ENCODE data around the gene ARHGAP26.

ARHGAP26 gene

DNA sequence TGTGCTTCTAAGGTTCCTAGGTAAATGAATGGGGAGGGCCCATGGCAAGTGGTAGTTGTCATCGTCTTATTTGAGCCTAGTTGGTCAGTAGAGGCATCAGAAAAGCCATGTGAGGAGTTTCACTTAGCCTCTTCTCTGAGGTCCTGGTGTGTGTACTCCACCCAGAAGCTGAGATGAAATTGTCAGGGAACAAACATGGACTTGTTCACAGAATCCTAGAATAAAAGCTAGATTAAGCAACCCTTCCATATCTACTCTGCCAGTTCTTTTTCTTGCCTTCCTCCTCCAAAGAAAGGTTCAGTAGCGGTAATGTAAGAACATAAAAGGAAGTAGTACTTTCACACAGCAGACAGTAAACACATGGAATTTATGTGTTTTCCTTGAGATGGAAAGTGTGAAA, 70.4 kb downstream of the ARHGAP26 start:
- no peaks in the 10 kb centered on the region for H3K4me1 ChIP-seq (ENCODE audit: insufficient read depth, insufficient read length)
- H3K36me3 ChIP-seq (ENCODE audit: insufficient read depth, insufficient read length, low read length): no peaks in the 10 kb centered on the region
- no peak for TF ChIP-seq ZNF274 (IDR thresholded peaks at IDR 0.05; ENCODE audit: low read depth, low read length)
- no peak for TF ChIP-seq SUZ12 (IDR thresholded peaks at IDR 0.05; ENCODE audit: extremely low read depth, insufficient read depth, insufficient read length)
- no peak for TF ChIP-seq YY1 (IDR thresholded peaks at IDR 0.05; ENCODE audit: insufficient read depth, insufficient read length)
- H3K9me3 ChIP-seq (ENCODE audit: insufficient read depth, low read length): no peaks in the 10 kb centered on the region
- no peak for DNase-seq (ENCODE audit: low read depth, low spot score)
- H3K4me3 ChIP-seq (ENCODE audit: insufficient read length, low read depth): no peak overlapping the region
- no peaks in the 10 kb centered on the region for H3K27me3 ChIP-seq (ENCODE audit: insufficient read depth, insufficient read length)
- no peak overlapping the region for H3K9ac ChIP-seq (ENCODE audit: insufficient read length, low read depth)

DNA sequence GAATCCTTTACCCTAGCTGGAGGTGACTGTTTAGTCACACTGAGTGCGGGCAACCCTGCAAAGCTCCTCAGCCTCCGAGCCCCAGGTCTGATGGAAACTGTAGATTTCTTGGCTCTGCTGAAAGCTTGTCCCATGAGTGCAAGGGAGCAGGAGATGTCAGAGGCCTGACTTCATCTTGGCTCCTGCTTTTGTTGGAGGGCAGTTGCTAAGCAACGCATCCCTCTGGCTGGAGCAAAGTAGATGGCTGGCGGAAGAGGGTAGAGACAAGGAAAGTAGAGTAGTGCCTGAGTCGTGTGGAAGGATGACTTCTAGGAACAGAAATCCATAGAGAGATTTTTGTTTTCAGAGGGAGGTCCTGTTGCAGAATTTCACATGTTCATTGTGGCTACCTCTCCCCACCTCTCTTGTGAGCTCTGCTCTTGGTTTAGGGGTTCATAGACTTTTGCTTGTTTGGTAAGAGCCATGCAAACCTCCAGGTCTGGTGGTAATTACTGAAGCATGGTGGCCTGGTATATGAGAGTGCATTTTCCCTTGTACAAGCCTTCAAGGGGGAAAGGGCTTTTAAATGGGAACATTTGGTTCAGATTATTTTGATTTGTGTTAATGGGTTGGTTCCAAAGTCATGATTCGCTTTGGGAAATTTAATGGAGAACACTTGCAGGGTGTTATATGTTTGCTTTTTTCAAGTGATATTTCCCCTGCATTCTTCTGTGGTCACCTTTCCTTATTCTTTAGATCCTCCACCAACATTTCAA, 71.5 kb downstream of the ARHGAP26 start:
- no peaks in the 10 kb centered on the region for H3K4me1 ChIP-seq (ENCODE audit: insufficient read depth, insufficient read length)
- no peaks in the 10 kb centered on the region for H3K36me3 ChIP-seq (ENCODE audit: insufficient read depth, insufficient read length, low read length)
- peak; percentile 28 for DNase-seq (ENCODE audit: low read depth, low spot score)
- TF ChIP-seq YY1 (IDR thresholded peaks at IDR 0.05; ENCODE audit: insufficient read depth, insufficient read length) (no peak), ZNF274 (IDR thresholded peaks at IDR 0.05; ENCODE audit: low read depth, low read length) (no peak), SUZ12 (IDR thresholded peaks at IDR 0.05; ENCODE audit: extremely low read depth, insufficient read depth, insufficient read length) (no peak)
- no peak overlapping the region for H3K9ac ChIP-seq (ENCODE audit: insufficient read length, low read depth)
- H3K4me3 ChIP-seq (ENCODE audit: insufficient read length, low read depth): no peak overlapping the region
- no peaks in the 10 kb centered on the region for H3K9me3 ChIP-seq (ENCODE audit: insufficient read depth, low read length)
- no peaks in the 10 kb centered on the region for H3K27me3 ChIP-seq (ENCODE audit: insufficient read depth, insufficient read length)

DNA sequence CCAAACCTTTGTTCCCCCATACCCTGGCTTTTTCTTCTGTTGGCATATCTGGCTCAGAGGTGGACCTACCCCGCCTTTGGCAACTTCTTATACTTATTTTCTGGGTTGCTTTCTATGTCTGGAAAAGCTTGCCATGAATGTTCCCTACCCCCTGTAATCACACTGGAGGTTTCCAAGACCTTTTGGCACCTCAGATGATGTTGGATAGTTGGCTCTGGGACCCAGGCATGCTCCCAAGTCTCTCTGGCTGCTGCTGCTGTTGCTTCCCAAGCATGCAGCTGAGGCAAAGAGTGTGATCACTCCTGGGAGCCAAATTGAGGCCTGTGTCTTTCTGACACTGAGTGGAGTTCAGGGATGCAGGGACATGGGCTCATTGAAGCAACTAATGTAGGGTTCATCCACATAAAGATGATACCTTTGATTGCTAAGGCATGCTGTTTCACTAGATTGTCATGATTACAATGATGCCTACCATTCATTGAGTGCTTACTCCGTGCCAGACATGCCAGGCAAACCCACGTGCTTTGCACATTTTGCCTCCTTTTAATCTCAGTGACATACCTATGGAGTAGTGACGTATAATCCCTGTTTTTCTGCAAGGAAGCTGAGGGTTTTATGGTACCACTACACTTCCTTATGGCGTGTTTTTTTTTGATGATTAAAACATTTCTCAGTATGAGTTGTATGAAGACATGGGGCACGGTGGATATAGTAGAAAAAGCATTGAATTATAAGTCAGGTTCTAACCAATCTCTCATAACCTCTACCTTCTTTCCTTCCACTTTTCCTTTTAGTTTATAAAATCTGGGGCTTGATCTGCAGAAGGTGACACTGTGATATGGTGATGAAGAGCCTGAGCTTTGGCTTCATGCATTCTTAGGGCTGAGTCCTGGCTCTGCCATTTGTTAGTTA, 73.1 kb downstream of the ARHGAP26 start:
- H3K9me3 ChIP-seq (ENCODE audit: insufficient read depth, low read length): no peaks in the 10 kb centered on the region
- DNase-seq (ENCODE audit: low read depth, low spot score): no peak
- TF ChIP-seq SUZ12 (IDR thresholded peaks at IDR 0.05; ENCODE audit: extremely low read depth, insufficient read depth, insufficient read length) (no peak), YY1 (IDR thresholded peaks at IDR 0.05; ENCODE audit: insufficient read depth, insufficient read length) (no peak)
- H3K27me3 ChIP-seq (ENCODE audit: insufficient read depth, insufficient read length): no peaks in the 10 kb centered on the region
- H3K36me3 ChIP-seq (ENCODE audit: insufficient read depth, insufficient read length, low read length): no peaks in the 10 kb centered on the region
- H3K9ac ChIP-seq (ENCODE audit: insufficient read length, low read depth): no peak overlapping the region
- no peak overlapping the region for H3K4me3 ChIP-seq (ENCODE audit: insufficient read length, low read depth)
- peaks cover 4% of the 10 kb centered on the region for H3K4me1 ChIP-seq (ENCODE audit: insufficient read depth, insufficient read length)

DNA sequence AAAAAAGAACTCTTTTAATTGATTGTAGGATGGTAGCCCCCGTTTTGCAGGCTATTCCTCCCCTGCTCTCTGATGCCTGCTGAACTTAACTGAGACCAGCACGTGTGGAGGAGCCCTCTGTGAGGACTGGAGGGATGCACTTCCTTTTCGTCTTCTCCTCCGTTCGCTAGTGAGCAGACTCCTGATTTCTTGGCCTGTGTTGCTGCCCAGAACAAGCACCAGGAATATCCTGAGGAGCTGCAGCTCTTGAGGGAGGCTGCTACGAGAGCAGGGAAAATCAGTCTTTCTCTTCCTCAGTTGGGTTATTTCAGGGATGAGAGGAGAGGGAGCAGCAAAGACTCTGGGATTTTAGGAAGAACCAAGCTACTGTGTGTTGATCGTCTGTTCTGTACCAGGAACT, 74.7 kb downstream of the ARHGAP26 start:
- no peak for DNase-seq (ENCODE audit: low read depth, low spot score)
- no peaks in the 10 kb centered on the region for H3K27me3 ChIP-seq (ENCODE audit: insufficient read depth, insufficient read length)
- TF ChIP-seq YY1 (IDR thresholded peaks at IDR 0.05; ENCODE audit: insufficient read depth, insufficient read length) (no peak), ZNF274 (IDR thresholded peaks at IDR 0.05; ENCODE audit: low read depth, low read length) (no peak), SUZ12 (IDR thresholded peaks at IDR 0.05; ENCODE audit: extremely low read depth, insufficient read depth, insufficient read length) (no peak)
- peaks cover 4% of the 10 kb centered on the region for H3K4me1 ChIP-seq (ENCODE audit: insufficient read depth, insufficient read length)
- no peaks in the 10 kb centered on the region for H3K9me3 ChIP-seq (ENCODE audit: insufficient read depth, low read length)
- no peaks in the 10 kb centered on the region for H3K36me3 ChIP-seq (ENCODE audit: insufficient read depth, insufficient read length, low read length)
- H3K9ac ChIP-seq (ENCODE audit: insufficient read length, low read depth): no peak overlapping the region
- H3K4me3 ChIP-seq (ENCODE audit: insufficient read length, low read depth): no peak overlapping the region

DNA sequence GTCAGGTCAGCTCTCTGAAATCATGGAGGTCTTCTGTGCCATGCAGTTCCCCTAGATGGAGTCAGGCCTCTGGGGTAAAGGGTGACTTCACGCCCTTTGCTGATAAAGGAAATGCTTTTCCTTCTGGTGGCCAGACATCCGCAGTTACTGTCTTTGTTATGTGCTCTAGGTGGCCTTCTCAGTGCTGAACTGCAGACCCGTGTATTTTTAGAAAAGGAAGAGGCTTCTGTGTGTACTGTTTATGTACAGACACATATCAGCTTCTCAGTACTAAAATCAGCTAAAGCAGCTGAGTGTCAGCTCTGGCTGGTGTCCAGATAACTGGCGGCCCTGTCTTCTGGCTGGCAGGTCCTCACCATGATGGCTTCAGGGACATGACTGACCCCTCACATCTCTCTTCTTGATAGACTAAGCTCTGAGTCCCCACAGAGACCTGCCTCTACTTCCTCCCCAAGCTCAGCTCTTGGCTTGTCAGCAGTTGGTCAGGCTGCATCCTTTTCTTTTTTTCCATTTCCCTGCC, 75.3 kb downstream of the ARHGAP26 start:
- Histone ChIP-seq H3K4me1 (ENCODE audit: insufficient read depth, insufficient read length) (peaks cover 4% of the 10 kb centered on the region), H3K9ac (ENCODE audit: insufficient read length, low read depth) (no peak overlapping the region), H3K9me3 (ENCODE audit: insufficient read depth, low read length) (no peaks in the 10 kb centered on the region), H3K36me3 (ENCODE audit: insufficient read depth, insufficient read length, low read length) (no peaks in the 10 kb centered on the region), H3K27me3 (ENCODE audit: insufficient read depth, insufficient read length) (no peaks in the 10 kb centered on the region), H3K4me3 (ENCODE audit: insufficient read length, low read depth) (no peak overlapping the region)
- TF ChIP-seq ZNF274 (IDR thresholded peaks at IDR 0.05; ENCODE audit: low read depth, low read length) (no peak), YY1 (IDR thresholded peaks at IDR 0.05; ENCODE audit: insufficient read depth, insufficient read length) (no peak), SUZ12 (IDR thresholded peaks at IDR 0.05; ENCODE audit: extremely low read depth, insufficient read depth, insufficient read length) (no peak)
- no peak for DNase-seq (ENCODE audit: low read depth, low spot score)

DNA sequence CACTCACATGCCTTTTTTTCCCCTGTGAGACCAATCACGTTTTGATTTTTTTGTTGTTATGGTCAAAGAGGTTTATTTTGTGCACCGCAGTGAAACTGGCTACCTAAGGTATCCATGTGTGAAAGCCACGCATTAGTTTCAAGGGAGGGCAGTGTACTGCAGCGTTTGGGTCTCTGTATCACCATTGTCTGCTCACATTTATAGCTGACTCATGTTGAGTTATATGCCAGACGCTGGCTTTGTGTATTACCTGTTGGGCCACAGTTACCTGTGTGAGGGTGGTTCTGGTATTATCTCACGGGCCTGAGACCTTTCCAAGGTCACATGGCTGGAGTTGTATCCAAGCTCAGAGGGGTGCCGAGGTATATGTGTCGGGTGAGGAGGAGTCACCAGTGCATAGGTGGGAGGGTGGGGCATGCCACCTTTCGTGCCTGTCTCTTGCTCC, 75.8 kb downstream of the ARHGAP26 start:
- Histone ChIP-seq H3K4me1 (ENCODE audit: insufficient read depth, insufficient read length) (peaks cover 4% of the 10 kb centered on the region), H3K4me3 (ENCODE audit: insufficient read length, low read depth) (no peak overlapping the region), H3K36me3 (ENCODE audit: insufficient read depth, insufficient read length, low read length) (no peaks in the 10 kb centered on the region), H3K27me3 (ENCODE audit: insufficient read depth, insufficient read length) (no peaks in the 10 kb centered on the region), H3K9ac (ENCODE audit: insufficient read length, low read depth) (no peak overlapping the region), H3K9me3 (ENCODE audit: insufficient read depth, low read length) (no peaks in the 10 kb centered on the region)
- no peak for TF ChIP-seq ZNF274 (IDR thresholded peaks at IDR 0.05; ENCODE audit: low read depth, low read length)
- DNase-seq (ENCODE audit: low read depth, low spot score): no peak

DNA sequence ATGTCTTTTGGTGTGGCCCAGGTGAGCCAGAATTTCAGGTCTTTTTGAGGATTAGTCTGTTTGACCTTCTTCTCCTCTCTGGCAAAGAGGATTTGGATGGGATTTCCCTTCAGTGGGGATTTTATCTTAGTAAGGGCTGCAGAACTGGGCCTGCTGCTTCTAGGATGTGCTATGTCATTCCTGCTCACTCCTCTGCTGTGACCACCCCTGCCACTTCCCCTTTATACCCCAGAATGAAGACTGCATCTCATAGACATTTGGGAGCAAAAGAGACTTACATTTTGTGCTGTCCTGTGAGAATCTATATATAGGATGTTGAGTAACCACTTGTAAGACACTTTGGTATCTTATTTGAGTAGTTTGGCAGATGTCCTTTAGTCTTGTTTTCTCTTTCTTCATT, 76.2 kb downstream of the ARHGAP26 start:
- Histone ChIP-seq H3K4me3 (ENCODE audit: insufficient read length, low read depth) (no peak overlapping the region), H3K36me3 (ENCODE audit: insufficient read depth, insufficient read length, low read length) (no peaks in the 10 kb centered on the region), H3K27me3 (ENCODE audit: insufficient read depth, insufficient read length) (no peaks in the 10 kb centered on the region), H3K4me1 (ENCODE audit: insufficient read depth, insufficient read length) (peaks cover 4% of the 10 kb centered on the region), H3K9ac (ENCODE audit: insufficient read length, low read depth) (no peak overlapping the region), H3K9me3 (ENCODE audit: insufficient read depth, low read length) (no peaks in the 10 kb centered on the region)
- TF ChIP-seq YY1 (IDR thresholded peaks at IDR 0.05; ENCODE audit: insufficient read depth, insufficient read length) (no peak), ZNF274 (IDR thresholded peaks at IDR 0.05; ENCODE audit: low read depth, low read length) (no peak), SUZ12 (IDR thresholded peaks at IDR 0.05; ENCODE audit: extremely low read depth, insufficient read depth, insufficient read length) (no peak)
- no peak for DNase-seq (ENCODE audit: low read depth, low spot score)

All from NT2/D1 (cell line).